Measurements from ENCODE around the gene PSMG3. TPM values are rescaled to one million over a fixed set of nuclear protein-coding genes. Genes with fewer than 3 reads are reported as not detected.

PSMG3 gene
- total and polyA plus RNA-seq, 2 of the 8 experiments (the other 6 are each of a cell fraction or from before 2014, with no cell fraction given) = 30.2 to 62.0 TPM

- no peaks in the 10 kb centered on the region for H3K79me2 ChIP-seq (ENCODE audit: control insufficient read depth in 1 of 2, insufficient read depth in 2 of 2, low read length in 2 of 2)
- H3K36me3 ChIP-seq (ENCODE audit: control insufficient read depth in 2 of 4, insufficient read depth in 4 of 4, low read length in 3 of 4) = no peaks in the 10 kb centered on the region
- peak within 1 kb of the TSS; percentile 87 for H3K4ac ChIP-seq (replicated peaks; ENCODE audit: insufficient read length, low read depth, low read length)
- peak within 1 kb of the TSS; percentile 89 for H4K8ac ChIP-seq (ENCODE audit: extremely low read depth, insufficient read depth, low read length)
- H4K5ac ChIP-seq (ENCODE audit: insufficient read length, low read depth, low read length) = peak within 1 kb of the TSS; percentile 71
- no peak for FAIRE-seq
- DNase-seq (ENCODE audit: low read depth in 1 of 2, low spot score in 2 of 2) = peak in 1 of 2 experiments; percentile 79
- H3K56ac ChIP-seq (replicated peaks; ENCODE audit: insufficient read length, low read depth, low read length) = peak within 1 kb of the TSS; percentile 25
- H3K4me1 ChIP-seq (replicated peaks in 1 of 4; ENCODE audit: control insufficient read depth in 3 of 4, insufficient read depth in 4 of 4, low read length in 3 of 4) = peaks cover 0 to 14% (median 10%) of the 10 kb centered on the region in 4 experiments; a peak in 6 of 7 replicates
- no peak within 1 kb of the TSS for H3K27ac ChIP-seq (ENCODE audit: low read depth, low read length)
- no peak within 1 kb of the TSS for H3K4me3 ChIP-seq (ENCODE audit: extremely low read depth in 1 of 4, insufficient read depth in 2 of 4, low read depth in 3 of 4, low read length in 4 of 4)
- POLR2A ChIA-PET (ENCODE audit: partially characterized antibody) = interaction anchor here (0.7 to 1.8 kb wide), 8 partner anchors 8 to 90 kb away, joined by 3 to 5 read pairs (median 3); no protein-coding TSS in a partner anchor
- peak within 1 kb of the TSS; percentile 45; the same call in 1 of the 2 replicates for H2AK5ac ChIP-seq (ENCODE audit: low read depth, low read length)
- no peaks in the 10 kb centered on the region for H3K27me3 ChIP-seq (replicated peaks in 1 of 4; ENCODE audit: control insufficient read depth in 3 of 4, extremely low read depth in 1 of 4, insufficient read depth in 3 of 4, low read length in 3 of 4)
- peak within 1 kb of the TSS; percentile 90 for H3K18ac ChIP-seq (ENCODE audit: extremely low read depth, low read length)
- no peaks in the 10 kb centered on the region for H3K23me2 ChIP-seq (ENCODE audit: low read depth, low read length)
- no peaks in the 10 kb centered on the region for H3K9me3 ChIP-seq (ENCODE audit: insufficient read depth in 2 of 2, low read depth in 1 of 2, low read length in 1 of 2)
- H4K20me1 ChIP-seq (replicated peaks in 1 of 2; ENCODE audit: control insufficient read depth in 1 of 2, insufficient read depth in 2 of 2, low read length in 2 of 2) = no peaks in the 10 kb centered on the region
- H2AFZ ChIP-seq (ENCODE audit: low read length) = no peak within 1 kb of the TSS
- H4K91ac ChIP-seq (replicated peaks; ENCODE audit: insufficient read length, low read length) = peak within 1 kb of the TSS; percentile 96
- no peak within 1 kb of the TSS; a peak in 1 of 7 replicates for H3K9ac ChIP-seq (replicated peaks in 1 of 4; ENCODE audit: extremely low read depth in 1 of 4, low read depth in 3 of 4, low read length in 3 of 4)
- H3K4me2 ChIP-seq (ENCODE audit: insufficient read depth in 1 of 2, low read depth in 2 of 2, low read length in 2 of 2) = peak within 1 kb of the TSS in 1 of 2 experiments; percentile 43; a peak in 2 of 4 replicates
- no peak within 1 kb of the TSS for H3K23ac ChIP-seq (ENCODE audit: insufficient read length)
- H2BK12ac ChIP-seq (ENCODE audit: low read depth, low read length) = peak within 1 kb of the TSS; percentile 84; the same call in 1 of the 2 replicates
- H2BK20ac ChIP-seq (ENCODE audit: low read length) = peak within 1 kb of the TSS; percentile 80; the same call in 1 of the 2 replicates
- WGBS, 2 experiments (ENCODE audit: extremely low coverage in 1 of 2, insufficient coverage in 1 of 2, insufficient read length in 1 of 2, insufficient replicate concordance in 2 of 2, low coverage in 1 of 2, low lambda C conversion rate in 2 of 2, missing lambda C conversion rate in 1 of 2) = 61% methylated on average over 18 of the region's 23 CpGs; no CpG with 5 or more reads in 1 of the 2 experiments
- H3K14ac ChIP-seq (ENCODE audit: insufficient read length) = no peak within 1 kb of the TSS
- H2BK5ac ChIP-seq (ENCODE audit: low read depth, low read length) = peak within 1 kb of the TSS; percentile 91; the same call in 1 of the 2 replicates
- peak within 1 kb of the TSS; percentile 96 for H2BK120ac ChIP-seq (replicated peaks; ENCODE audit: low read depth, low read length)
- peak within 1 kb of the TSS; percentile 99; the same call in 1 of the 2 replicates for H2BK15ac ChIP-seq (ENCODE audit: low read length)
- no peaks in the 10 kb centered on the region for H3K79me1 ChIP-seq (ENCODE audit: low read depth, low read length)
- CTCF ChIA-PET (ENCODE audit: partially characterized antibody) = interaction anchor here (0.7 to 3.5 kb wide), 25 partner anchors 9 to 485 kb away, joined by 3 to 15 read pairs (median 4); partner anchors contain the start of gene ELFN1
- TF ChIP-seq KDM5A (IDR thresholded peaks at IDR 0.05; ENCODE audit: low read length) (no peak), YY1 (IDR thresholded peaks at IDR 0.05; ENCODE audit: low read depth, low read length) (0 out of 2 replicates have a peak, but pooled peaks have one; percentile 37), TCF12 (IDR thresholded peaks at IDR 0.05; ENCODE audit: low read depth, low read length) (0 out of 2 replicates have a peak, but pooled peaks have one; percentile 62), CHD1 (IDR thresholded peaks at IDR 0.05; ENCODE audit: low read depth, low read length) (no peak), E2F6 (IDR thresholded peaks at IDR 0.05) (0 out of 2 replicates have a peak, but pooled peaks have one; percentile 38), GABPA (IDR thresholded peaks at IDR 0.05; ENCODE audit: borderline replicate concordance, insufficient read depth, low read length) (peak; percentile 72; the same call in 1 of the 2 replicates), SIRT6 (IDR thresholded peaks at IDR 0.05; ENCODE audit: low read length) (no peak), SP1 (IDR thresholded peaks at IDR 0.05; ENCODE audit: low read depth, low read length) (no peak), MAX (IDR thresholded peaks at IDR 0.05) (peak; percentile 92), RAD21 (IDR thresholded peaks at IDR 0.05 in 1 of 2, conservative IDR thresholded peaks at IDR 0.05 in 1 of 2; ENCODE audit: low read depth in 2 of 2, low read length in 2 of 2) (peak; percentile 43 to 70)
These were observed 13.9 kb downstream of the PSMG3 start, which contains the start of gene TMEM184A for GRCh38 chr7:1555813-1556543. TSS of gene TMEM184A (minus strand) at chr7:1556205. CDS start at chr7:1555484, 721 bp downstream.
